ENCODE results near the gene MDN1. TPM values are rescaled to one million over a fixed set of nuclear protein-coding genes. Genes with fewer than 3 reads are reported as not detected.

Gene MDN1
- total and polyA plus RNA-seq, 3 donors from 2014 or later, result 39.1 to 89.0 (median 80.3) TPM

- H3K9me3 ChIP-seq, result no peaks in the 10 kb centered on the region
- no peaks in the 10 kb centered on the region for H3K36me3 ChIP-seq (ENCODE audit: low read depth, missing control alignments)
- no peak for DNase-seq
- intact Hi-C loops (cut with DNase I; ENCODE audit: low total_unique reads), result no loop called here
- no peak for TF ChIP-seq CTCF (IDR thresholded peaks at IDR 0.05)
- no peak for TF ChIP-seq POLR2A (IDR thresholded peaks at IDR 0.05)
- H3K4me1 ChIP-seq, result no peaks in the 10 kb centered on the region
- WGBS, 2 donors, result 95 to 96% methylated on average over 1 of the region's 1 CpG
- H3K27ac ChIP-seq, result no peak overlapping the region
- H3K27me3 ChIP-seq, result no peaks in the 10 kb centered on the region
- no peak overlapping the region for H3K4me3 ChIP-seq
Observed at GRCh38 chr6:89729818-89730217, 89.8 kb downstream of the MDN1 start.

- intact Hi-C loops (cut with DNase I; ENCODE audit: low total_unique reads), result no loop called here
- H3K27ac ChIP-seq, result no peak overlapping the region
- H3K27me3 ChIP-seq, result no peaks in the 10 kb centered on the region
- DNase-seq, result no peak
- no peak overlapping the region for H3K4me3 ChIP-seq
- H3K36me3 ChIP-seq (ENCODE audit: low read depth, missing control alignments), result no peaks in the 10 kb centered on the region
- 89 to 92% methylated on average over 7 of the region's 7 CpGs for WGBS, 2 donors
- TF ChIP-seq CTCF (IDR thresholded peaks at IDR 0.05), result no peak
- no peak for TF ChIP-seq POLR2A (IDR thresholded peaks at IDR 0.05)
- H3K4me1 ChIP-seq, result no peaks in the 10 kb centered on the region
- H3K9me3 ChIP-seq, result no peaks in the 10 kb centered on the region
Observed at GRCh38 chr6:89727501-89727900, 92.1 kb downstream of the MDN1 start.

GRCh38 chr6:89724981-89725380 is 94.6 kb downstream of the MDN1 start:
- no peaks in the 10 kb centered on the region for H3K27me3 ChIP-seq
- no peak overlapping the region for H3K27ac ChIP-seq
- intact Hi-C loops (cut with DNase I; ENCODE audit: low total_unique reads), result no loop called here
- no peaks in the 10 kb centered on the region for H3K9me3 ChIP-seq
- WGBS, 2 donors, result 86 to 90% methylated on average over 3 of the region's 3 CpGs
- H3K4me3 ChIP-seq, result no peak overlapping the region
- TF ChIP-seq CTCF (IDR thresholded peaks at IDR 0.05) (no peak), POLR2A (IDR thresholded peaks at IDR 0.05) (no peak)
- H3K36me3 ChIP-seq (ENCODE audit: low read depth, missing control alignments), result no peaks in the 10 kb centered on the region
- DNase-seq, result no peak
- H3K4me1 ChIP-seq, result no peaks in the 10 kb centered on the region

GRCh38 chr6:89723046-89723445 is 96.5 kb downstream of the MDN1 start:
- no peak for TF ChIP-seq CTCF (IDR thresholded peaks at IDR 0.05)
- TF ChIP-seq POLR2A (IDR thresholded peaks at IDR 0.05), result no peak
- WGBS, 2 donors, result 97 to 100% methylated on average over 2 of the region's 2 CpGs
- H3K9me3 ChIP-seq, result no peaks in the 10 kb centered on the region
- H3K4me3 ChIP-seq, result no peak overlapping the region
- no peaks in the 10 kb centered on the region for H3K36me3 ChIP-seq (ENCODE audit: low read depth, missing control alignments)
- no peaks in the 10 kb centered on the region for H3K4me1 ChIP-seq
- H3K27ac ChIP-seq, result no peak overlapping the region
- H3K27me3 ChIP-seq, result no peaks in the 10 kb centered on the region
- no peak for DNase-seq
- intact Hi-C loops (cut with DNase I; ENCODE audit: low total_unique reads), result no loop called here

- Histone ChIP-seq H3K27ac (no peak overlapping the region), H3K4me1 (no peaks in the 10 kb centered on the region), H3K4me3 (no peak overlapping the region), H3K27me3 (no peaks in the 10 kb centered on the region), H3K9me3 (no peaks in the 10 kb centered on the region), H3K36me3 (ENCODE audit: low read depth, missing control alignments) (no peaks in the 10 kb centered on the region)
- intact Hi-C loops (cut with DNase I; ENCODE audit: low total_unique reads), result no loop called here
- 99 to 100% methylated on average over 3 of the region's 3 CpGs for WGBS, 2 donors
- no peak for TF ChIP-seq CTCF (IDR thresholded peaks at IDR 0.05)
- TF ChIP-seq POLR2A (IDR thresholded peaks at IDR 0.05), result no peak
- DNase-seq, result no peak
Observed at GRCh38 chr6:89716532-89716931, 103.1 kb downstream of the MDN1 start.
